Central memory CD8-positive, alpha-beta T cell (primary cell): ENCODE measurements around the gene RBMS3.
"Not testable (repeated sequence)": the region's sequence is repeated elsewhere in the genome, so short reads cannot be mapped to it uniquely, and the experiment has no call there.

Experiments used
- ATAC-seq: fragments of 150-1000 bp; cut with Tn5 transposase; replicated peaks from 2 replicates; pipeline ENCODE4 v1.10.0; 2022; ENCODE audit warnings: mild to moderate bottlenecking, moderate FRiP score, moderate number of reproducible peaks; ENCODE audit not compliant: poor library complexity, severe bottlenecking; ENCODE audit errors: extremely low read depth
- DNase-seq, 2 donors: peaks; one replicate each; pipeline ENCODE4 v3.0.0; 2021; ENCODE audit warnings: low spot score in 2 of 2
- H3K27ac Mint-ChIP-seq: one replicate; pipeline ENCODE4 v1.8.0; 2022; ENCODE audit warnings: low read depth, mild to moderate bottlenecking, moderate library complexity, mixed read lengths
- H3K27me3 Mint-ChIP-seq: one replicate; pipeline ENCODE4 v1.8.0; 2022; ENCODE audit warnings: mixed read lengths
- H3K36me3 Mint-ChIP-seq: one replicate; pipeline ENCODE4 v1.8.0; 2022; ENCODE audit warnings: mild to moderate bottlenecking, moderate library complexity, mixed read lengths; ENCODE audit not compliant: insufficient read depth
- H3K4me1 Mint-ChIP-seq: one replicate; pipeline ENCODE4 v1.8.0; 2022; ENCODE audit warnings: mixed read lengths
- H3K4me3 Mint-ChIP-seq: one replicate; pipeline ENCODE4 v1.8.0; 2022; ENCODE audit warnings: mild to moderate bottlenecking, moderate library complexity, mixed read lengths
- H3K9me3 Mint-ChIP-seq: one replicate; pipeline ENCODE4 v1.8.0; 2022; ENCODE audit warnings: mixed read lengths

RBMS3 gene

GRCh38 chr3:29644261-29644660 lies 363.4 kb downstream of the RBMS3 start:
- Mint-ChIP-seq H3K36me3 (no peaks in the 10 kb centered on the region), H3K9me3 (peaks cover 9% of the 10 kb centered on the region), H3K27ac (no peak overlapping the region), H3K27me3 (no peaks in the 10 kb centered on the region), H3K4me3 (no peak overlapping the region), H3K4me1 (no peaks in the 10 kb centered on the region)
- ATAC-seq (no peak), DNase-seq (no peak)

DNA sequence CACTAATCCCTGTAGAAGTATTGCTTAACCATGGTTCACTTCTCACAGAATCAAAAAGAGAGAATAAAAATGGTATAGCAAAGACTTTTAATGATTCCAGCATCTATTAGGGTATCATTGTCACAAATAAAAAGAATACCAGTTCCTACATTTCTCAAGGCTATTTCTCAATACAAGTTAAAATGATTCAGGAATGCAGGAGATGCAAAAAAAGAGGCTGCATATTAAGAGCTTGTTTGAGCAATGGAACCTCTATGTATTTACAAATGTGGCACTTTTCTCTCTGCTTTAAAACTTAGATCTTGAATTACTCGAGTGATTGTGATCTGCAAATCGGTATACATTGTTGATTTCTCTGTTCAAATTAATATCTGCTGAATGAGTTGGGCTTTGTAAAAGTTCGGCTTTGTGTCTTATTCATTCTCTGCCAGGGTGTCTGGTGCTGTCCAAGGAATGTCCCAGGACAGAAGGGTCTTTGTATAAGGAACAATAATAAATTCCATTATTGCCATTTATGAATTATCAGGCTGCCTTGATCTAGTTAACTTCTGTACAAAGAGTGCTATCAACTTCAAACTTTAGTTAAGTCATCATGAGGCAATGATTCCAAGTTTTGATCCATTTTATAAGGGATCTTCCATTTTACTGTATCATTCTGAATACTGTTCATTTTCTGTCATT lies 364.2 kb downstream of the RBMS3 start:
- DNase-seq (no peak), ATAC-seq (no peak)
- Mint-ChIP-seq H3K27ac (no peak overlapping the region), H3K4me1 (no peaks in the 10 kb centered on the region), H3K27me3 (no peaks in the 10 kb centered on the region), H3K36me3 (no peaks in the 10 kb centered on the region), H3K9me3 (peaks cover 6% of the 10 kb centered on the region), H3K4me3 (no peak overlapping the region)

- no peaks in the 10 kb centered on the region for H3K36me3 Mint-ChIP-seq
- no peaks in the 10 kb centered on the region for H3K27me3 Mint-ChIP-seq
- no peaks in the 10 kb centered on the region for H3K4me1 Mint-ChIP-seq
- DNase-seq (no peak), ATAC-seq (no peak)
- no peak overlapping the region for H3K27ac Mint-ChIP-seq
- H3K9me3 Mint-ChIP-seq: peaks cover 6% of the 10 kb centered on the region
- H3K4me3 Mint-ChIP-seq: no peak overlapping the region
Measured at GRCh38 chr3:29646043-29646442, 365.2 kb downstream of the RBMS3 start.

- no peak overlapping the region for H3K27ac Mint-ChIP-seq
- no peaks in the 10 kb centered on the region for H3K27me3 Mint-ChIP-seq
- H3K36me3 Mint-ChIP-seq: no peaks in the 10 kb centered on the region
- no peaks in the 10 kb centered on the region for H3K4me1 Mint-ChIP-seq
- no peaks in the 10 kb centered on the region for H3K9me3 Mint-ChIP-seq
- DNase-seq: no peak
- no peak overlapping the region for H3K4me3 Mint-ChIP-seq
- no peak for ATAC-seq
Measured at GRCh38 chr3:29649815-29650547, 369.1 kb downstream of the RBMS3 start.

- Mint-ChIP-seq H3K27me3 (no peaks in the 10 kb centered on the region), H3K36me3 (no peaks in the 10 kb centered on the region), H3K4me1 (no peaks in the 10 kb centered on the region), H3K9me3 (no peaks in the 10 kb centered on the region), H3K4me3 (no peak overlapping the region), H3K27ac (no peak overlapping the region)
- ATAC-seq (no peak), DNase-seq (no peak)
Measured at GRCh38 chr3:29653680-29654079, 372.8 kb downstream of the RBMS3 start.

DNA sequence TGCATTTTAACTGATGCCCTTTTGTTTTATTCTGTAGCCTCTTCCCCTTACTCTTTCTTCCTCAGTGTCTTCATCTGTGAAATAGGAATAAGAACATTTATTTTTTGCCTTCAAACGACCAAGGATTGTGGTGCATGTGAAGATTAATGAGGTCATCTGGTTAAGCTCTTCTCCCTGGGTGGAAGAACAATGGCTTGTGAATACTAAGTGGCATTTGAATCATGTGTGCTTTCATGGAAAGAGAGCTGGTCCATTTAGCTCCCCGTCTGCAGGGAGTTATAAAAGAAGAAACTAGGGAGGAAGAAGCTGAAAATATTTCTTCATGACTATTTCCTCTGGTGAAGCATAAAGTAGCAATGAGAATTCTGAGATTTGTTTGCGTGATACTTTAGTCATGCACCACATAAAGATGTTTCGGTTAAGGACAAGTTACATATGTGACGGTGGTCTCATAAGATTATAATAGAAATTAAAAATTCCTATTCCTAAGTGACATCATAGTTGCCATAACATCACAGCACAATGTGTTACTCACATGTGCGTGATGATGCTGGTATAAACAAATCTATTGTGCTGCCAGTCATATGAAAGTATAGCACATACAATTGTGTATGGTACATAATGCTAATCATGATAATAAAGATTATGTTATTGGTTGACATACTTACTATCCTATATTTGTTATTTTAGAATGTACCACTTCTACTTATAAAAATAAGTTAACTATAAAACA lies 374.3 kb downstream of the RBMS3 start:
- H3K27ac Mint-ChIP-seq: no peak overlapping the region
- no peaks in the 10 kb centered on the region for H3K4me1 Mint-ChIP-seq
- no peak overlapping the region for H3K4me3 Mint-ChIP-seq
- DNase-seq (no peak), ATAC-seq (no peak)
- no peaks in the 10 kb centered on the region for H3K36me3 Mint-ChIP-seq
- no peaks in the 10 kb centered on the region for H3K27me3 Mint-ChIP-seq
- peaks cover 2% of the 10 kb centered on the region for H3K9me3 Mint-ChIP-seq

- Mint-ChIP-seq H3K27ac (no peak overlapping the region), H3K27me3 (no peaks in the 10 kb centered on the region), H3K36me3 (no peaks in the 10 kb centered on the region), H3K9me3 (peaks cover 16% of the 10 kb centered on the region), H3K4me3 (no peak overlapping the region), H3K4me1 (no peaks in the 10 kb centered on the region)
- no peak for ATAC-seq
- no peak for DNase-seq
Measured at GRCh38 chr3:29665688-29666087, 384.8 kb downstream of the RBMS3 start.

- peaks cover 18% of the 10 kb centered on the region for H3K9me3 Mint-ChIP-seq
- H3K4me3 Mint-ChIP-seq: no peak overlapping the region
- no peaks in the 10 kb centered on the region for H3K4me1 Mint-ChIP-seq
- no peaks in the 10 kb centered on the region for H3K36me3 Mint-ChIP-seq
- no peak overlapping the region for H3K27ac Mint-ChIP-seq
- DNase-seq (no peak), ATAC-seq (no peak)
- H3K27me3 Mint-ChIP-seq: no peaks in the 10 kb centered on the region
Measured at GRCh38 chr3:29668233-29668632, 387.4 kb downstream of the RBMS3 start.

GRCh38 chr3:29668728-29669127 lies 387.9 kb downstream of the RBMS3 start:
- no peak overlapping the region for H3K27ac Mint-ChIP-seq
- no peak overlapping the region for H3K4me3 Mint-ChIP-seq
- no peaks in the 10 kb centered on the region for H3K4me1 Mint-ChIP-seq
- H3K27me3 Mint-ChIP-seq: no peaks in the 10 kb centered on the region
- H3K36me3 Mint-ChIP-seq: no peaks in the 10 kb centered on the region
- peaks cover 20% of the 10 kb centered on the region for H3K9me3 Mint-ChIP-seq
- DNase-seq (no peak), ATAC-seq (no peak)

DNA sequence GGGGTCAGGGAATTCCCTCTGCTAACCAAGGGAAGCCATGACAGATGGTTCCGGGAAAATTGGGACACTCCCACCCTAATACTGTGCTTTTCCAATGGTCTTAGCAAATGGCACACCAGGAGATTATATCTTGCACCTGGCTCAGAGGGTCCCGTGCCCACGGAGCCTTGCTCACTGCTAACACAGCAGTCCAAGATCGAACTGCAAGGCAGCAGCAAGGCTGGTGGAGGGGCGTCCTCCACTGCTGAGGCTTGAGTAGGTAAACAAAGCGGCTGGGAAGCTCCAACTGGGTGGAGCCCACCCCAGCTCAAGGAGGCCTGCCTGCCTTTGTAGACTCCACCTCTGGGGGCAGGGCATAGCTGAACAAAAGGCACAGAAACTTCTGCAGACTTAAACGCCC lies 389.6 kb downstream of the RBMS3 start:
- DNase-seq, H3K27ac Mint-ChIP-seq, H3K36me3 Mint-ChIP-seq, H3K27me3 Mint-ChIP-seq, H3K4me3 Mint-ChIP-seq, H3K4me1 Mint-ChIP-seq, ATAC-seq: not testable (repeated sequence)
- peaks cover 29% of the 10 kb centered on the region for H3K9me3 Mint-ChIP-seq

DNA sequence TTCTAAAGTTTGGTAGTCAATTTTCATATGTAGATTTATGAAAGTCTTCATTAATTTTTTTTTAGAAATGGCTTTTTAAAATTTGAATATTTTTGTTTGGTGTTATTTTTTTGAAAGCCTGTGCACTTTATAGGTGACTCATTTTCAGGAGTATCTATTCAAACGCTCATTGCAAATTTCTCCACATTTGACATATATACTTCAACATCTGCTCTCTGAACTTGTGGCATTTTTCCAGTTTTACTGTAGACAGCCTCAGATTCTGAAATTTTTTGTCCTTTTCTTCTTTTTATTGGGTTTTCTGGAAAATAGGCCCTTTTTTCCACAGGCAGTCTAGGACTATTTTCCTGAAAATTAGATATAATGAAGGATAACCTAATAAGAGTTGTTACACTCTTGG lies 396.6 kb downstream of the RBMS3 start:
- H3K9me3 Mint-ChIP-seq: peaks cover 22% of the 10 kb centered on the region
- no peak for DNase-seq
- no peak overlapping the region for H3K4me3 Mint-ChIP-seq
- no peak for ATAC-seq
- no peaks in the 10 kb centered on the region for H3K4me1 Mint-ChIP-seq
- no peak overlapping the region for H3K27ac Mint-ChIP-seq
- H3K36me3 Mint-ChIP-seq: no peaks in the 10 kb centered on the region
- no peaks in the 10 kb centered on the region for H3K27me3 Mint-ChIP-seq

- no peak overlapping the region for H3K4me3 Mint-ChIP-seq
- H3K9me3 Mint-ChIP-seq: peaks cover 7% of the 10 kb centered on the region
- H3K27ac Mint-ChIP-seq: no peak overlapping the region
- no peak for DNase-seq
- ATAC-seq: no peak
- H3K27me3 Mint-ChIP-seq: no peaks in the 10 kb centered on the region
- H3K36me3 Mint-ChIP-seq: no peaks in the 10 kb centered on the region
- H3K4me1 Mint-ChIP-seq: no peaks in the 10 kb centered on the region
Measured at GRCh38 chr3:29679944-29680343, 399.1 kb downstream of the RBMS3 start.
